Cardiac muscle cell (in vitro differentiated cells and primary cell): ENCODE measurements around the gene NIPA2. TPM values are rescaled to one million over a fixed set of nuclear protein-coding genes. Genes with fewer than 3 reads are reported as not detected.

Experiments used
- DNase-seq, 2 donors: peaks; one replicate each; pipeline versions ENCODE4 v3.0.0 to v3.0.0-alpha.2; 2010 to 2017; ENCODE audit warnings: low read depth in 1 of 2, low spot score in 1 of 2
- H3K27ac ChIP-seq: fragments of 200-600 bp; sonication (generic); 2 replicates; pipeline ENCODE4 v1.5.1; 2016
- H3K27me3 ChIP-seq: fragments of 200-600 bp; sonication (generic); 2 replicates; pipeline ENCODE4 v1.6.0; 2016; ENCODE audit warnings: control low read depth
- H3K36me3 ChIP-seq: fragments of 200-600 bp; sonication (generic); 2 replicates; pipeline ENCODE4 v1.5.1; 2016; ENCODE audit warnings: control low read depth
- H3K4me1 ChIP-seq: fragments of 200-600 bp; sonication (generic); 2 replicates; pipeline ENCODE4 v1.8.1; 2017; ENCODE audit warnings: low read depth, mild to moderate bottlenecking, mixed run types
- H3K4me3 ChIP-seq: fragments of 200-600 bp; sonication (generic); 2 replicates; pipeline ENCODE4 v1.5.1; 2016; ENCODE audit warnings: mild to moderate bottlenecking
- H3K9me3 ChIP-seq: fragments of 200-600 bp; sonication (generic); 2 replicates; pipeline ENCODE4 v1.5.1; 2017; ENCODE audit warnings: low read depth, mild to moderate bottlenecking, control low read depth
- polyA plus RNA-seq: library from polyadenylated mRNA; unstranded; fragments of >200 nt; fragmentation: Nextera tagmentation; extraction: Ambion mirVana; gene quantifications from 2 replicates; pipeline ENCODE4 v1.2.1, GENCODE V29; 2016
- total RNA-seq: library from RNA; depleted of rRNA; stranded (reverse); fragments of >200 nt; gene quantifications from 2 replicates; pipeline ENCODE4 v1.2.3, GENCODE V29; 2016
- TF ChIP-seq, protein P1 (sequence below): IDR thresholded peaks from 2 replicates; pipeline ENCODE4 v1.5.1; 2012; ENCODE audit warnings: low read depth, mild to moderate bottlenecking, low read length

NIPA2 gene
- total and polyA plus RNA-seq, 2 experiments from 2014 or later = 58.0 to 80.7 TPM

DNA sequence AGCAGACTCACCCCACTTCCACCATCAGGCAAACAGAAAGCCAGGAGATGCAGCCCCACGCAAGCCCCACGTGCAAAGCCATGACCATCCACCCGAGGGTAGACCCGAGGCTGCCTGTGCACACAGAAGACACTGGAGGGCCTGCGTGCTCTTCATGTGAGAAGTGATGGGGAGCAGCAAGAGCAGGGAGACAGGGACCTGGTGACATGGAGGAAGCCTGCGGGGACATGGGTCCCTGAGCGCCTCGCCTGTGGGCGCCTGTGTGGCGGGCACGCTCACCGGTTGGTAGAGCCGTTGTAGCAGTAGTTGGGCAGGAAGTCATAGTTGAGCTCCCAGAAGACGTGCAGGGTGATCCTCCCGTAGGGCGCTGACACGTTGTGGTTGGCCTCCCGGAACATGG, 65.0 kb downstream of the NIPA2 start:
- Histone ChIP-seq H3K4me1 (no peaks in the 10 kb centered on the region), H3K36me3 (peaks cover 14% of the 10 kb centered on the region), H3K27ac (no peak overlapping the region), H3K9me3 (no peaks in the 10 kb centered on the region), H3K27me3 (no peaks in the 10 kb centered on the region), H3K4me3 (no peak overlapping the region)
- TF ChIP-seq, protein P1, sequence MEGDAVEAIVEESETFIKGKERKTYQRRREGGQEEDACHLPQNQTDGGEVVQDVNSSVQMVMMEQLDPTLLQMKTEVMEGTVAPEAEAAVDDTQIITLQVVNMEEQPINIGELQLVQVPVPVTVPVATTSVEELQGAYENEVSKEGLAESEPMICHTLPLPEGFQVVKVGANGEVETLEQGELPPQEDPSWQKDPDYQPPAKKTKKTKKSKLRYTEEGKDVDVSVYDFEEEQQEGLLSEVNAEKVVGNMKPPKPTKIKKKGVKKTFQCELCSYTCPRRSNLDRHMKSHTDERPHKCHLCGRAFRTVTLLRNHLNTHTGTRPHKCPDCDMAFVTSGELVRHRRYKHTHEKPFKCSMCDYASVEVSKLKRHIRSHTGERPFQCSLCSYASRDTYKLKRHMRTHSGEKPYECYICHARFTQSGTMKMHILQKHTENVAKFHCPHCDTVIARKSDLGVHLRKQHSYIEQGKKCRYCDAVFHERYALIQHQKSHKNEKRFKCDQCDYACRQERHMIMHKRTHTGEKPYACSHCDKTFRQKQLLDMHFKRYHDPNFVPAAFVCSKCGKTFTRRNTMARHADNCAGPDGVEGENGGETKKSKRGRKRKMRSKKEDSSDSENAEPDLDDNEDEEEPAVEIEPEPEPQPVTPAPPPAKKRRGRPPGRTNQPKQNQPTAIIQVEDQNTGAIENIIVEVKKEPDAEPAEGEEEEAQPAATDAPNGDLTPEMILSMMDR = no peak
- no peak for DNase-seq

DNA sequence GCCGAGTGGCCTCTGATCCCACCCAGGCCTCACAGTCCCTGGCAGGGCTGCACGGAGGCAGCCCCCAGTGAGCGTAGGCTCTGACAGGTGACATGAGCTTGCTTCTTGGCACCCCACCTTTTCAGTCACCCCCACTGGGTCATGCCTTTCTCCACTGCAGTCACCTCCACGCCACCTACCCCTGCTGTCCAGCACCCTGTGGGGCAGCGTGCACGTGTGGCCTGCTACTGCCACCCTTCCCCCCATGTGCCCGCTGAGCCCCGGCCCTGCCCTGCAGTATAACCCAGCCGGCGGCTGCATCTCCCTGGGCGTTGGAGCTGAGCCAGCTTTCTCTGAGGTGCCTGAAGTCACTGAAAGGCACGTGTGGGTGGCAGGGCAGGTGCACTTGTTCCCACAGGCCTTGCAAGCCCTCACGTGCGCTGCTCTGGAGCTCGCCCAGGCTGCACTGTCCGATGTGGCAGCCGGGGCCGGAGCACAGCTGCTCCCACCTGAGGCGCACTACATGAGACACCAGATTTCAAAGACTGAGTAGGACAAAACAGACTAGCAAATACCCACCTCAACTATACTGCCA, 65.6 kb downstream of the NIPA2 start:
- H3K9me3 ChIP-seq = no peaks in the 10 kb centered on the region
- peaks cover 18% of the 10 kb centered on the region for H3K36me3 ChIP-seq
- H3K27me3 ChIP-seq = no peaks in the 10 kb centered on the region
- TF ChIP-seq, protein P1 = no peak
- H3K27ac ChIP-seq = no peak overlapping the region
- DNase-seq = no peak
- no peak overlapping the region for H3K4me3 ChIP-seq
- H3K4me1 ChIP-seq = no peaks in the 10 kb centered on the region

DNA sequence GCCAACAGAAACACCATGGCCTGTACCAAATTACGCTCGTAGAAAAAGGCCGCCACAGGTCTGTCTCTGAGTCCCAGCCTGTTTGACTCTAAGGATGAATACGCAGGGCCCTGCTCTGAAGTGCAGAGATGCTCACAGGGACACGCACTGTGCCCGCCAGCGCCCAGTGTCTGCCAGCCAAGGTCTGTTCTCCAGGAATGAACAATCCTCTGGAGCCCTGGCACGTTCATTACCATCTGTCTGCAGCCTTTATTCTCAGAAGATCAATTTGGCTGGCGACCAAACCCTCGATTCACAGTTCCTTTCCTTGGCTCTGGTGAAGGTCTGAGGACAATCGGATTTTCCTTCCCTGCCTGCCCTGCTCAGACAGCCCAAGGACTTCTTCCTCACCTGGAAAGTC, 66.3 kb downstream of the NIPA2 start:
- H3K9me3 ChIP-seq = no peaks in the 10 kb centered on the region
- peaks cover 22% of the 10 kb centered on the region for H3K36me3 ChIP-seq
- DNase-seq = no peak
- H3K4me3 ChIP-seq = no peak overlapping the region
- H3K27ac ChIP-seq = no peak overlapping the region
- no peaks in the 10 kb centered on the region for H3K27me3 ChIP-seq
- TF ChIP-seq, protein P1 = no peak
- no peaks in the 10 kb centered on the region for H3K4me1 ChIP-seq

DNA sequence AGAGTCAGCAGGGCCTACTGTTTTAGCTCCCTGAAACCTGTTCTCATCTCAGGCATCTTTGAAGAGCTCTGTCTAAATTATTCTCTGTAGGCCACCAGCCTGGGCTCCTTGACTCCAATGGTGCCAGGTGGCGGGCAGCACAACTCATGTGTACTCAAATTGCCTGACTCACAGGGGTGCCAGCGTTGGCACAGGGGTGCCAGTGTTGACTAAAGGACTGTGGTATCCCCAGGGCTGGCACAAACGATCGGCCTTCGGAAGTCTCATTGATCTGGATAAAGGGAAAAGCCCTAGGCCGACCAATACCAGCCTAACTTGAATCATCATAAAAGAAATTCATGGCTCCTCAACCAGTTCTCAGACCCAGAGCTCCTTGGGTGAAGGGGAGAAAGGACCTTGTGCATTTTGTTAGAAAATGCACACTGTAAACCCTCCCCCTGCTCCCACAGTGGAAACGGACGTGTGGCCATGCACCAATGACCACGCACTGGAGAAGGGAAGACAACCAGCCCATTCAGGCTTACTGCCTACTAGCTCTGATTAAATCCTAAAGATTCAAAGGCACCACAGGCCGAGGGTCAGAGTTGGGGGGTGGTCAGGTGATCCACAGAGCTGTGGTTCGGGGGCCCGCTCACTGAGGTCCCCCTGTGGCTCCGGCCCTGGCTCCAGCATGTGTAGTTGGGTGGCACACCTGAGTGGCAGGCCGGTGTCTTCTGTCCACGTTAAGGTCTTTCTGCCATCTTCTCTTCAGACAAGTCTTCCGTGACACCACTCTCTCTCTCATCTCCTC, 68.9 kb downstream of the NIPA2 start:
- Histone ChIP-seq H3K9me3 (no peaks in the 10 kb centered on the region), H3K4me1 (no peaks in the 10 kb centered on the region), H3K36me3 (peaks cover 33% of the 10 kb centered on the region), H3K4me3 (no peak overlapping the region), H3K27ac (no peak overlapping the region), H3K27me3 (no peaks in the 10 kb centered on the region)
- TF ChIP-seq, protein P1 = no peak
- DNase-seq = no peak

DNA sequence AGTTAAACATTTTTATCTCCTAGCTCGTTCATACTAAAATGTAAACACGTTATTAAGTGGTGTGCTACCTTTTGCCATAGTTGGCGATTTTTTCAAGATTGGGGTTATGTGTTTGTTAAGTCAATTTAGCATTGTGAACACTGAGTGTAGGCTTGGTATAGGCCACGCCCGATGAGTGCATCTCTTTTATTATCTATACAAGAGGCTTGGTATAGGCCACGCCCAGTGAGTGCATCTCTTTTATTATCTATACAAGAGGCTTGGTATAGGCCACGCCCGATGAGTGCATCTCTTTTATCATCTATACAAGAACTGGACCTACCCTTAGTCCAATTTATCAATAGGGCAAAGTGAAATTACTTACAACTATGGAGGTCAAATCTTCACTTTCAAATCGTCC, 70.4 kb downstream of the NIPA2 start:
- Histone ChIP-seq H3K27me3 (no peaks in the 10 kb centered on the region), H3K4me1 (no peaks in the 10 kb centered on the region), H3K36me3 (peaks cover 33% of the 10 kb centered on the region), H3K27ac (no peak overlapping the region), H3K9me3 (no peaks in the 10 kb centered on the region), H3K4me3 (no peak overlapping the region)
- no peak for DNase-seq
- TF ChIP-seq, protein P1 = no peak
